Motor neuron (in vitro differentiated cells): ENCODE measurements around the gene LZTS3. TPM values are rescaled to one million over a fixed set of nuclear protein-coding genes. Genes with fewer than 3 reads are reported as not detected.
A peak's percentile ranks its signal among the peaks of the same experiment; 100 is the strongest.

Experiments used
- ATAC-seq, 8 experiments: fragments of 200-7000 bp; cut with Tn5 transposase; replicated peaks in 6 of 8; 2 replicates each; pipeline ENCODE4 v1.8.0; 2021; ENCODE audit warnings: mild to moderate bottlenecking in 8 of 8, moderate library complexity in 8 of 8
- H3K27ac ChIP-seq, 2 donors: fragments of 250-450 bp; sonication (Bioruptor Pico); 2 replicates each; pipeline ENCODE4 v1.9.0; 2021; ENCODE audit warnings: antibody characterized with exemption in 2 of 2, mild to moderate bottlenecking in 2 of 2, moderate library complexity in 1 of 2
- H3K4me1 ChIP-seq, 2 donors: fragments of 250-450 bp; sonication (Bioruptor Pico); replicated peaks in 1 of 2; 2 replicates each; pipeline ENCODE4 v1.6.1; 2021; ENCODE audit warnings: antibody characterized with exemption in 2 of 2, mild to moderate bottlenecking in 2 of 2, moderate library complexity in 1 of 2
- H3K4me3 ChIP-seq, 5 donors: fragments of 250-450 bp; sonication (Bioruptor Pico); 2 replicates each; pipeline ENCODE4 v1.9.0; 2021; ENCODE audit warnings: antibody characterized with exemption in 5 of 5, mild to moderate bottlenecking in 5 of 5, moderate library complexity in 4 of 5
- WGBS, 10 experiments: fragments of 450-650 bp; shearing (Covaris generic); methylation state at CpG; one replicate each; pipeline ENCODE4 v1.0.0; 2022; 5-methylcytosine and 5-hydroxymethylcytosine counted together
- in situ Hi-C, 9 experiments: fragments of 400-800 bp; cut with MboI; loops; one replicate each; pipeline ENCODE4 v1.15.0; 2021; ENCODE audit warnings: low sequenced_read_pairs in 9 of 9, low pct_unique_long_range_greater_than_20kb in 2 of 9; ENCODE audit not compliant: unreplicated experiment in 9 of 9
- total RNA-seq, 8 experiments: library from RNA; unstranded; fragments of 300-600 nt; gene quantifications; 2 replicates each; pipeline versions ENCODE4 v1.2.3 to v1.2.4, GENCODE V29; 2022

Gene LZTS3
- total RNA-seq, 8 experiments from 2014 or later, result 2.6 to 27.8 (median 13.9) TPM

DNA sequence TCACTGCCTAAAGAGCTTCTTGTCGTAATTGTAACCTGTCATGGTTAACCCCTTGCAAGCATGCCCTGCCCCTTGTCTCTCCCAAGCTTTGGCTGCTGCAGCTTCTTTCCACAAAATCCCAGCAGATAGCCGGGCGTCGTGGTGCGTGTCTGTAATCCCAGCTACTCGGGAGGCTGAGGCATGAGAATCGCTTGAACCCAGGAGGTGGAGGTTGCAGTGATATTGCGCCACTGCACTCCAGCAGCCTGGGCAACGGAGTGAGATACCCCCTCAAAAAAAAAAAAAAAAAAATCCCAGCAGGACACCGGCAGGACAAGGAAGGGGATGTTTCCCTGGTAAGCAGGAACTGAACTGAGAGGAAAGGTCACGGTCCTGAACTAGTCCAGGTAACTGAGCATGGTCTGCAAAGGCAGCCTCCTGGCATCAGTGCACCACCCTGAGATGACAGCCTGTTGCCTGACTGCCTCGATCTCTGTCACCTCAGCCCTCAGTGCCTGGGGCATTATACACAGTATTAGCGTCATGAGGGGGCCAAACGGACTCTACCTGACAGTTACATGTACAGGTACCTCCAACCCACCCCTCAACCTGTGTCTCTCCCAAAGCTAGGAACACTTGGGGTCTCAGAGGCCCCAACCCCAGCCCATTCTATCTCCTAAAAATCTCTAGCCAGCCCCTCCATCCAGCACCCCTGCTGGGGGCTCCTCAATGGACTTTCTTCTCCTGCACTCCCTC lies 1.8 kb downstream of the LZTS3 start:
- Histone ChIP-seq H3K4me1 (peaks cover 2 to 4% of the 10 kb centered on the region in 2 donors), H3K4me3 (no peak overlapping the region), H3K27ac (no peak overlapping the region)
- in situ Hi-C loops, result no loop called here
- 59 to 100% (median 74%) methylated on average over 1 to 8 of the region's 14 CpGs; no CpG with 5 or more reads in 1 of the 10 experiments for WGBS, 10 experiments
- no peak for ATAC-seq

DNA sequence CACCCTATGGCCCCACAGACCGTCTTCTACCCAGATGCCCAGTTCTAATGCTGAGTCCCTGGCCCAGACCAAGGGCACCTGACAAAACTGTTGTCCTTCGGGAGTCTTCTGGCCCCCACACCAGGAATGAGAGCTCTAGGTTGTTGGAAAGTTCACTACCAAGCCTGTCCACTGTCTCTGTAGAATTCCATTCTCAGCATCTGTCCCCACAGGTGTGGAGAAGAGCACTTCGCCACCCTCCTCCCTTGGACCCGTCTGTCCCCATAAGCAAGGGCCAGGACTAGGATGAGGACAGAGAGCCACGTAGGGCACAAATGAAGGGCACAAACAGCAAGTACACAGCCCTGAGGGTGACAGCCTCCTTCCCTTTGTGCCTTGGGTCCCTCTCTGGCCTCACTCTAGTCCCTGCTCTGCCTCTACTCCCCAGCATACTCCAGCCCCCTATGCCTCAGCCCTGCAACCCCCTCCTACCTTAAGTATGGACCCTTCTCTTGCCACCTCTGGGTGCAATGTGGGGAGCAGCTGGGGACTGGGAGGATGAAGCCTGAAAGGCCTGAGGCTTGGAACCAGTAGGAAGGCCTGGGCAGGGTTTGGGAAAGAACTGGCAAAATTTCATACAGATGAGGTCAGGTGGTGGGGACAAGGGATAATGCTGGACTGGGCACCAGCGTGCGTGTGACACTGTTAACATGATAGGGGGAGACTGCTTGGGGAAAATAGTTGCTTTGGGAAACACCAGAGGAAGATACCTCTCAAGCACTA lies 4.3 kb downstream of the LZTS3 start:
- no peak for ATAC-seq
- Histone ChIP-seq H3K4me3 (no peak overlapping the region), H3K27ac (no peak overlapping the region), H3K4me1 (peaks cover 2 to 4% of the 10 kb centered on the region in 2 donors)
- in situ Hi-C loops, result no loop called here
- WGBS, 10 experiments, result 60 to 100% (median 85%) methylated on average over 2 to 5 of the region's 7 CpGs; no CpG with 5 or more reads in 4 of the 10 experiments

DNA sequence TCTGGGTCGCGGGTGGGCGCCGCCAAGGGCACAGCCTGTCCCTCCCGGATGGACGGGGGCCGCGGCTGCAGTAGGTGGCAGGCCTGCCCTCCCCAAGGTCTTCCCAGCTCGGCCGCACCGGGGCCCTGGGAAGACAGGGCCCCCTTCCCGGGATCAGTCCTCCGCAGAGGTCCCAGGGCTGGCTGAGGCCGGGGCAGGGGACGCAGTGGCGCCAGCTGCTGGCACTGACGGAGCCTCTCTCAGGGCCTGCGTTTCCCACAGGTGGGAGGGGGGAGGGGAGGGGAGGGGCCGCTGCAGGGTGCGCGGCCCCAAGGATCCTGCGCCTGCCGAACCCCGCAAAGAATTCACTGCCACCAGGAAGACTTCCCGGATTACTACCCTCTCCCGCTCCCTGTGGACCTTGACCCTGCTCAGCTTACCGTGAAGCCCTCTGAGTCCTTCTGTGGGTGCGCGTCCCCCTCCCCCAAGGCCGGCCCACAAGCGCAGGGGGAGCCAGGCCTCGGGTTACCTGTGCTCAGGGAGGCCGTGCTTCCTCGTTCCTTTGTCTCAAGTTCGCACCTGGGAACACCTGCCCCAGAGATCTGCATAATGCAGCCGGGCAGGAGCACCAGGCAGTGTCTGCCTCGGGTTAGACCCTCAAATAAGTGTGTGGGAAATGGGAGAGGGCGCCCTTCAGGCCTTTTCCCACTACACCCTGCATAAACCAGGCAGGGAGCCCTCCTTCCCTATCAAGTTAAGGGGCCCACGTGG lies 5.1 kb downstream of the LZTS3 start:
- WGBS, 10 experiments, result 18 to 60% (median 40%) methylated on average over 1 to 10 of the region's 39 CpGs; no CpG with 5 or more reads in 5 of the 10 experiments
- Histone ChIP-seq H3K4me1 (peaks cover 2 to 4% of the 10 kb centered on the region in 2 donors), H3K4me3 (no peak overlapping the region), H3K27ac (no peak overlapping the region)
- in situ Hi-C loops, result no loop called here
- no peak for ATAC-seq

DNA sequence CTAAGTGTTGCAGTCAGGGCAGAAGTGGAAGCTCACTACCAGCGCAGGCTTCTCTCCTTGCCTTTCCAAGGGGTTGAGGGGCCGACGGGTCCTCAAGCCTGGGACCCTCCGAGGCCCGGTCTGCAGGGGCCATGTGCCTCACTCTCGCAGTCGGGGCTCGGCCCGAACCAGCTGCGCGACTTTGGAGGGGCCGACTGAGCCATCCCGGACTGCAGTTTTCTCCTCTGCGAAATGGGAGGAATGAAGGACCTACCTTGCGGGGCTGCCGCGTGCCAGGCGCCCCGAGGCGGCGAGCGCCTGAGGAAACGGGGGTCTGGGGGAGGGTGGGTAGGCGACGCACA lies 5.6 kb downstream of the LZTS3 start:
- Histone ChIP-seq H3K27ac (no peak overlapping the region), H3K4me3 (no peak overlapping the region), H3K4me1 (peaks cover 2 to 4% of the 10 kb centered on the region in 2 donors)
- 80% methylated on average over 1 of the region's 25 CpGs; no CpG with 5 or more reads in 9 of the 10 experiments for WGBS, 10 experiments
- no peak for ATAC-seq
- in situ Hi-C loops, result no loop called here

DNA sequence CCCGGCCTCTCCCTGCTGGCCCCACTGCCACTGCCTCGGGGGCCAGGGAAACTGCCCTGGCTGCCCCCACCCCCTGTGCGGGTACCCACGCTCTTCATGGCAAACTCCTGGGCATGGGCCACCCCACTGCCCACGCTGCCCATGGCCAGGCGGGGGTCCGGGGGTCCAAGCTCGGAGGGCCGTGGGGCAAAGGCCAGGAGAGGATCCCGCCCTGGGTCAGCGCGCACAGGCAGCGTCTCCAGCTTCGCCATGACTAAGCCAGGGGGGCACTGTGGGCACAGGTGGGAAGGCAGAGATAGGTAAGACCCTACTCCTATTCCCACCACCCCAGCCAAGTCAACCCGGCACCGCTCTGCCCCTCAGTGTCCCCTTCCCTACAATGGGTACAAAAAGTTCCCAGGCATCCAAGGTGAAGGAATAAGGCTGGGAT lies 6.4 kb downstream of the LZTS3 start:
- H3K4me3 ChIP-seq, result no peak overlapping the region
- no CpG with 5 or more reads among the region's 16 CpGs for WGBS, 10 experiments
- no peak overlapping the region for H3K27ac ChIP-seq
- no peaks in the 10 kb centered on the region for H3K4me1 ChIP-seq
- in situ Hi-C loops, result no loop called here
- ATAC-seq, result no peak

DNA sequence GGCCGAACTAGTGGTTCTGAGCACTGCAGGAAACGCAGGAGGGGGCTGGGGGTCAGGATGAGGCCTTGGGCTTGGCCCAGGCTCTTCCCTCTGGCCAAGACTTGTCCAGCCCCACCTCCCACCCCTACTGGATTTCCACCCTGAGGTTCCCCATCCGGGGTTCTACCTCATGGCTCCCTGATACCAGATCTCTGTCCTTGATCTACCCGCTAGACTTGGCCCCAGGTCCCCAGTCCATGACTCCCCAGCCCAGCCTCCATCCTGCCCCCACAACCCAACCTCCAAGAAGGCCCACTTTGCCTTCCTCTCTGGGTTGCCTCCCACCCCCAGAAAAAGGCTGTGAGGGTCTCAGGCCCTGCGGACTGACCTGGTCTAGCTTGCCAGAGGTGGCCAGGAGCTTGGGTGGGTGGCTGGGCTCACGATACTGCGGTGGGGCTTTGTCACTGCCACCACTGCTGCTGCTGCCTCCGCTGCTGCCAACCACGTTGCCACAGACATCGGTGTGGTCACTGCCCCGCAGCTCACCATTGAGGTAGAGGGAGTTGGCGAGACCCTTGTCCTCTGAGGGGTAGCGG lies 6.9 kb downstream of the LZTS3 start:
- no peak for ATAC-seq
- in situ Hi-C loops, result no loop called here
- 60% methylated on average over 1 of the region's 13 CpGs; no CpG with 5 or more reads in 9 of the 10 experiments for WGBS, 10 experiments
- Histone ChIP-seq H3K4me1 (no peaks in the 10 kb centered on the region), H3K27ac (no peak overlapping the region), H3K4me3 (no peak overlapping the region)

DNA sequence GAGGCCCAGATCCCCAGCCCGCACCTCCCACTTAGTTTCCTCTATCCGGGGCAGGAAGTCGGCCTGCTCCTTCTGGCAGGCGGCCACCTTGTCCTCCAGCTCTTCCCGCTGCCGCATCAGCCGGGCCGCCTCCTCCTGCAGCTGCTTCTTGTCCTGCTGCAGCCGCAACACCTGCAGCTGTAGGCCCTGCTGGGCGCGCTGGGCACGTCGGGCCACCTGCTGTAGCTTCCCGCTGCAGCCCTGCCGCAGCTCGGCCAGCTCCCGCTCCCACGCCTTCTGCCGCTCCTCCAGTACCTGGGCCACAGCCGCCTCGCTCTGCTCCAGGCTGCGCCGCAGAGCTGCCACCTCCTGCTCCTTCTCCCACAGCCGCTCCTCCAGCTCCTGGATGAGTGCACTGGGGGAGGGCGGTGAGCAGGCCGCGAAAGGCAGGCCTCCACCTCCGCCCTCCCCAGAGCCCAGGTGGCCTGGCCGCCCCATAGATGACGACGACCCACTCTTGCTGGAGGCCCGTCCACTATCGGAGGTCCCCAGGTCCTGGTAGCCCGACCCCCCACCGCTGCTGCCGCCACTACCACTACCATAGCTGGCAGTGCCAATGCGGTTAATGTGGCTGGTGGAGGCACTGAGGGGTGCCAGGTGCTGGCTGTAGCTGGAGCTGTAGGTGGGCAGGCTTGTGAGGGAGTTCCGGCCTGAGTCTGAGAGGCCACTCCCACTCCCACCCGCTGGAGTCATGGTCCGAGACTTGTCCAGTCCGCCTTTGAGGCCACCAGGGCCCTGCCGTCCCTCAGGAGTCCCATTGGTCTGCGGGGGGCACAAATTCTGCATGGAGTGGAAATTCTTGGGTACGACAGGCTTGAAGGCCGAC lies 7.6 kb downstream of the LZTS3 start:
- no peak overlapping the region for H3K4me3 ChIP-seq
- WGBS, 10 experiments, result 84 to 100% (median 92%) methylated on average over 1 to 32 of the region's 45 CpGs; no CpG with 5 or more reads in 5 of the 10 experiments
- H3K27ac ChIP-seq, result no peak overlapping the region
- in situ Hi-C loops, result no loop called here
- ATAC-seq, result peak in 5 of 8 experiments; percentile 6 to 52 (median 25)
- no peaks in the 10 kb centered on the region for H3K4me1 ChIP-seq

DNA sequence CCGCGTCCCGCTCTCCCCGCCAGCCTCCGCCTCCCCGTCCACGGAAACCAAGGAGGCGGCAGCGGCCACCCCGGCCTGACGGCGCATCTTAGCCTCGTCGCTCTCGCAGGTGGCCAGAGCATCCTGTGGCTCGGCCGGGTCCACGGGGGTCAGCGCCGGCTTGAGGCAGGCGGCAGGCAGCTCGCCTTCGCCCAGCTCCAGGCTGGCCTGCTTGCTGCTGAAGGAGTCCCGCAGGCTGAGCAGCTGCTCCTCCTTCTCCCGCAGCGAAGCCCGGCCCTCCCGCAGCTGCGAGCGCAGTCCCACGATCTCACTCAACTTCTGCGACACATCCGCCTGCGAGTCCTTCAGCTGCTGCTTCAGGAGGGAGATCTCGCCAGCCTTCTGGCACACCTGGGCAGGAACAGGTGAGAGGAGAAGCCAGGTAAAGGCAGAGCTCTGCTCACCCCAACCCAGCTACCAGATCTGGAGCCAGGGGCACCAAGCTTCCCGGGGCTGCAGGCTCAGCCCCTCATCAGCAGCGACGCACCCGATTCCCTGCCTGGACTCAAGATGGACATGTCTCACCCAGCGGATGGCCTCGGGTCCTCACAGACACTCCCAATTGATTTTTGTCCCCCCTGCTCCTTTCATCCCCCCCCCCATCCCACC lies 8.5 kb downstream of the LZTS3 start:
- no peak overlapping the region for H3K27ac ChIP-seq
- WGBS, 10 experiments, result 18 to 100% (median 84%) methylated on average over 1 to 11 of the region's 41 CpGs; no CpG with 5 or more reads in 6 of the 10 experiments

DNA sequence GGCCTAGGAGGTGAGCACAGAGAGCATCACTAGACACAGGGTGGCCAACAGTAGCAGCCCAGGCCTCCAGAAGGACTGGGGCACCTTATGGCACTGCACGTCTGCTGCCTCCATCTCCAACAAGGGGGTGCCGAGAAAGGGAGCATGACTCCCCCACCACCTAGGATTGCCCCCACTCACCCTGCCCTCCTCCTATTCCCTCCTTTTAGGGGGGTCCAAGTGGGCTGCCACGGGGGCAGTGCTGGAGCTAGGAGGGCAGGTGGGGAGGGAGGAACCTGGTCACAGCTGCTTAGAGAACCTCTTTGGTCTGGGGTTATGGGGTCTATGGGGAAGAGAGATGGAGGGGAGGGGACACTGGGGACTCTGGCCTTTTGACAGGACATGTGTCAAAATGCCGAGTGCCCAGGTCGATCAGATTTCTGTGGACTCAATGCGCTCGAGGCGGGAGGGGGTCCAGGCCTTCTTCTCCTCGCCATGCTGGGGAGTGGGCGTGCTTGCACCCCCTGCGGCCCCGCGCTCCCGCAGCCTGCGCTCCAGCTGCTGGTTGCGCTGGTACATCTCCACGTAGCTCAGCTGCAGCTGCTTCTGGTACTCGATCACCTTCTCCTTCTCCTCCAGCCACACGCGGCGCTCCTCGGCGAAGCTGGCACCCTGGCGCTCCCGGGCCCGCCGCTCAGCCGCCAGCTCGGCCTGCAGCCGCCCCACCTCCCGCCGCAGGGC lies 9.1 kb downstream of the LZTS3 start:
- H3K27ac ChIP-seq, result no peak overlapping the region
- in situ Hi-C loops, result no loop called here
- H3K4me1 ChIP-seq, result no peaks in the 10 kb centered on the region
- H3K4me3 ChIP-seq, result no peak overlapping the region
- no peak for ATAC-seq
- 60% methylated on average over 1 of the region's 32 CpGs; no CpG with 5 or more reads in 9 of the 10 experiments for WGBS, 10 experiments

More for the DNA sequence above, 8.5 kb downstream of the LZTS3 start:
- no peak for ATAC-seq
- H3K4me3 ChIP-seq, result no peak overlapping the region
- no peaks in the 10 kb centered on the region for H3K4me1 ChIP-seq
- in situ Hi-C loops, result no loop called here

DNA sequence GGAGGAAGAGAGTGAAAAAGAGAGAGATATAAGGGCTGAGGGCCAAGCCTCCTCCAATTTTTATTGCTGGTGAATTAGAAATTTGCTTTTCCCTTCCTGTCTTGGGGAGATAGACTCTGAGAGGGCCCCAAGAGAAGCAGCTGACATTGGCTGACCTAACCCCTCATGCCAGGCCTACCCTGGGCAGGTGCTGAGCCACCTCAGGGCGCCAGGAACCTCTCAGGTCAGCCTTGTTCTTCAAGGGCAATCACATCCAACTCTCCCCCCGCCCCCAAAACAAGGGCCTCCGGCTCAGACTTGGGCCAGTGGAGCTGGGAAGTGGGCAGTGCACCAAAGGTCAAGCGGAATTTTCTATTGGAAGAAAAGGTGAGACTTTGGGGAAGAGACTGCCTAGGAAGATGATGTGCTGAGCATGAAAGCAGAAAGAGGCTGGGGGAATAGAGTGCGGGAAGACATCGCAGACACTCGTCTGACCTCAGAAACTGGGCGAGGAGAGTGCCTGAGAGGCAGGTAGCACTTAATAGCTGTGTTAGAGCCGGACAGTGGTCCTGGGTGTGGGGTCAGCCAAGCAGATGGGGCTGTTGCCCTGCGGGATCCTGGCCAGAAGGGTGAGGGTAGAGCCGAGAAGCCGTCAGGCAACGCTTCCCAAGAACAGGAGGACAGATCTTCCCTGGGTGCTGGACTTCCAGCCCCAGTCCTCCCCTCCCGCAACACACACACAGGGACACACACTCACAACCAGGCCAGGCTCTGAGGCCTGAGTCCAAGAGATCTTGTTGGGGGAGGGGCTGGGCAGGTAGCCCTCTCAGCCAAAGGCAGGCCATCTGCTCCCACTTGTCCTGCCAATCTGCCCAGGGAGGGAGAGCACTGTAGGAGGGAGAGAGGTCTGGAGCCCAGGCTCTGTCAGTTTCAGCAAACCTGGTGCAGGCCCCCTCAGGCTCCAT lies 10.0 kb downstream of the LZTS3 start:
- no peak overlapping the region for H3K4me3 ChIP-seq
- no peak for ATAC-seq
- in situ Hi-C loops, result no loop called here
- H3K27ac ChIP-seq, result no peak overlapping the region
- peaks cover 4 to 5% of the 10 kb centered on the region in 2 donors for H3K4me1 ChIP-seq
- WGBS, 10 experiments, result 70 to 90% (median 76%) methylated on average over 2 to 5 of the region's 14 CpGs; no CpG with 5 or more reads in 5 of the 10 experiments
